ENCODE results near the gene EREG.
"Not testable (repeated sequence)": the region's sequence is repeated elsewhere in the genome, so short reads cannot be mapped to it uniquely, and the experiment has no call there.

Gene EREG

DNA sequence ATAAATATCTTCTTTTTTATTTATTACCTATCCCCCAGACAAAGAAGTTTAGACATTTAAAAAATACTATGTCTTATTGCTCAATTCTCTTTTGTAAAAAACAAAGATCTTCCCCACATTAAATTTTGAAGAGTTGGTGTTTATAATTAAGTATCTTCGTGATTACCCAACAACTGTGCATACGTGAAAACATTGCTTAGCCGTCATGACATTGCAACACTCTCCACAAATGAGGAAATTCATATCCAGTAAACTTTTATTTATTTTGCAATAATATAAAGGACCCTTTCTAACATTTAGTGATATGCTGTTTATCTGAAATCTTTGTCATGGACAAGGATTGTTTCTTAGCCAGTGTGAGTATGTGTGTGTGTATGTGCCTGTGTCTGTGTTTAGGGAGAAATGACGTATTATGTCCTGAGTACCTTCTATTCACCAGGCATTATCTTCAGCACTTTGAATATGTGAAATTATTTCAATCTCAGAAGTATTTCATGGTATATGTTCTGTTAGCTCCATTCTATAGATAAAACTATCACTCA, 26.1 kb upstream of the EREG start:
- TF ChIP-seq, protein P1, sequence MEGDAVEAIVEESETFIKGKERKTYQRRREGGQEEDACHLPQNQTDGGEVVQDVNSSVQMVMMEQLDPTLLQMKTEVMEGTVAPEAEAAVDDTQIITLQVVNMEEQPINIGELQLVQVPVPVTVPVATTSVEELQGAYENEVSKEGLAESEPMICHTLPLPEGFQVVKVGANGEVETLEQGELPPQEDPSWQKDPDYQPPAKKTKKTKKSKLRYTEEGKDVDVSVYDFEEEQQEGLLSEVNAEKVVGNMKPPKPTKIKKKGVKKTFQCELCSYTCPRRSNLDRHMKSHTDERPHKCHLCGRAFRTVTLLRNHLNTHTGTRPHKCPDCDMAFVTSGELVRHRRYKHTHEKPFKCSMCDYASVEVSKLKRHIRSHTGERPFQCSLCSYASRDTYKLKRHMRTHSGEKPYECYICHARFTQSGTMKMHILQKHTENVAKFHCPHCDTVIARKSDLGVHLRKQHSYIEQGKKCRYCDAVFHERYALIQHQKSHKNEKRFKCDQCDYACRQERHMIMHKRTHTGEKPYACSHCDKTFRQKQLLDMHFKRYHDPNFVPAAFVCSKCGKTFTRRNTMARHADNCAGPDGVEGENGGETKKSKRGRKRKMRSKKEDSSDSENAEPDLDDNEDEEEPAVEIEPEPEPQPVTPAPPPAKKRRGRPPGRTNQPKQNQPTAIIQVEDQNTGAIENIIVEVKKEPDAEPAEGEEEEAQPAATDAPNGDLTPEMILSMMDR (IDR thresholded peaks at IDR 0.05; ENCODE audit: extremely low read depth, insufficient read depth, missing control alignments), result no peak
- DNase-seq (ENCODE audit: low spot score), result no peak
- in situ Hi-C loops (cut with MboI; ENCODE audit: low pct_unique_long_range_greater_than_20kb, low sequenced_read_pairs, unreplicated experiment), result no loop called here

- in situ Hi-C loops (cut with MboI; ENCODE audit: low pct_unique_long_range_greater_than_20kb, low sequenced_read_pairs, unreplicated experiment), result no loop called here
- DNase-seq (ENCODE audit: low spot score), result no peak
- TF ChIP-seq, protein P1 (IDR thresholded peaks at IDR 0.05; ENCODE audit: extremely low read depth, insufficient read depth, missing control alignments), result no peak
Measured at GRCh38 chr4:74339501-74339900, 25.4 kb upstream of the EREG start.

- in situ Hi-C loops (cut with MboI; ENCODE audit: low pct_unique_long_range_greater_than_20kb, low sequenced_read_pairs, unreplicated experiment); DNase-seq (ENCODE audit: low spot score): not testable (repeated sequence)
Measured at GRCh38 chr4:74340421-74340820, 24.5 kb upstream of the EREG start.

DNA sequence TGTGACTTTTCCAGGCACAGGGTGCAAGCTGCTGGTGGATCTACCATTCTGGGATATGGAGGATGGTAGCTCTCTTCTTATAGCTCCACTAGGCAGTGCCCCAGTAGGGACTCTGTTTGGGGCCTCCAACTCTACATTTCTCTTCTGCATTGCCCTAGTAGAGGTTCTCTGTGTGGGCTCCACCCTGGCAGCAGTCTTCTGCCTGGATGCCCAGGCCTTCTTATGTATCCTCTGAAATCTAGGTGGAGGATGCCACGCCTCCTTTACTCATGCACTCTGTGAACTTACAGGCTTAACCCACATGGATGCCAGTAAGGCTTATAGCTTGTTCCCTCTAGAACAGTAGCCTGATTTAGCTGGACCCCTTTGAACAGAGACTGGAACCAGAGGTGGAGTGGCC, 20.9 kb upstream of the EREG start:
- TF ChIP-seq, protein P1 (IDR thresholded peaks at IDR 0.05; ENCODE audit: extremely low read depth, insufficient read depth, missing control alignments), result no peak
- DNase-seq (ENCODE audit: low spot score), result no peak
- in situ Hi-C loops (cut with MboI; ENCODE audit: low pct_unique_long_range_greater_than_20kb, low sequenced_read_pairs, unreplicated experiment), result no loop called here

- TF ChIP-seq, protein P1 (IDR thresholded peaks at IDR 0.05; ENCODE audit: extremely low read depth, insufficient read depth, missing control alignments), result no peak
- no peak for DNase-seq (ENCODE audit: low spot score)
- in situ Hi-C loops (cut with MboI; ENCODE audit: low pct_unique_long_range_greater_than_20kb, low sequenced_read_pairs, unreplicated experiment), result no loop called here
Measured at GRCh38 chr4:74353858-74354257, 11.1 kb upstream of the EREG start.

GRCh38 chr4:74357965-74358364, 7.0 kb upstream of the EREG start:
- in situ Hi-C loops (cut with MboI; ENCODE audit: low pct_unique_long_range_greater_than_20kb, low sequenced_read_pairs, unreplicated experiment), result no loop called here
- TF ChIP-seq, protein P1 (IDR thresholded peaks at IDR 0.05; ENCODE audit: extremely low read depth, insufficient read depth, missing control alignments), result no peak
- no peak for DNase-seq (ENCODE audit: low spot score)

DNA sequence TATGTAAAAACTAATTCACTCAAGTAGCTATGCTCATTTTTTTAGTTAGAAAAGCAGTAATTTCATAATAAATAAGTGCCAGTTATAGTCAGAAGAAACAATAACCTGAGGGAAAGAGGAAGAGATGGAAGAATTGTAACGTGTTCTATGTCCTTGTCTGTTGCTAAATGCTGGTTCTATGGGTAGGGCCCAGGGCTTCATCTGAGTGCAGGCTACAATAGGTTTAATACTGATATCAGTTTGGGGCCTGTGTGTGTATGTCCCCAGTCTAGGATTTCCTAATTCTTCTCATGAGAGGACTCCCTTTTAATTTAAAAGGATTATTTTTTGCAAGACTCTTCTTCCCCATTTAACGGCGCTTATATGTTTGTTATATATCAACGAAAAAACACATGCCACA, 3.3 kb upstream of the EREG start:
- in situ Hi-C loops (cut with MboI; ENCODE audit: low pct_unique_long_range_greater_than_20kb, low sequenced_read_pairs, unreplicated experiment), result no loop called here
- DNase-seq (ENCODE audit: low spot score), result no peak
- TF ChIP-seq, protein P1 (IDR thresholded peaks at IDR 0.05; ENCODE audit: extremely low read depth, insufficient read depth, missing control alignments), result no peak

Data from GM13977 (cell line).